Measurements from ENCODE around the gene MASTL. TPM values are rescaled to one million over a fixed set of nuclear protein-coding genes. Genes with fewer than 3 reads are reported as not detected.

MASTL gene
- total RNA-seq, result 14.7 and 22.7 TPM in 2 replicates

DNA sequence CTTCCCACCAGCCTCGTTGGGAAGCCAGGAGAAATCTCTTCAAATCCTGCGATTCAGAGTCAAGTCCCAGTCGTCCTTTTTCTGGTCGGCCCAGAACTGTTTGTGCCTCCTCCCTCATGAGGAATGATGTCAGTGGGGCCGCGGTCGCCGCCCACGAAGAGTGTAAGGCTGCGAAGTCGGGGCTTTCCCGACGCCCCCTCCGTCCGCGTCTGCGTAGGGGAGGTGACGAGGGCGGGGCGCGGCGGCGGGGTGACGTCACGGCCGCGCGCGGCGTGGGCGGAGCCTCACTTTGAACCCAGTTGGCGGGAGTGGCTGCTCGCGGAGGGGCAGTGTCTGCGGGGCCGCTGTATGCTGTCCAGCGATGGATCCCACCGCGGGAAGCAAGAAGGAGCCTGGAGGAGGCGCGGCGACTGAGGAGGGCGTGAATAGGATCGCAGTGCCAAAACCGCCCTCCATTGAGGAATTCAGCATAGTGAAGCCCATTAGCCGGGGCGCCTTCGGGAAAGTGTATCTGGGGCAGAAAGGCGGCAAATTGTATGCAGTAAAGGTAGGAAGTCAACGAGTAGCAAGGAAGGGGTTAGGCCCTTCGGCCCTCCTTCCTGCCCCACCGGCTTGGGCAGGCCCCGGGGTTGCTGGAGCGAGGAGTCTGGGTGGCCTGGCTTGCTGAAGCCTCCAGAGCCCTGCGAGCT lies at the start of gene MASTL:
MASTL (plus strand) TSS at position 287 of the 689 bp plus-strand sequence; CDS start at position 362, 75 bp downstream.

Small RNA genes lying within 50 kb of the gene (small RNA-seq; reads per million reads assigned to genes)
- 0.85 reads per million, percentile 51 among the genes with 10 or more reads in this experiment for gene RNU2-24P
- not detected for gene RNU7-12P

Other genes starting within 250 kb of the MASTL start
- gene ANKRD26, start 54.9 kb upstream of the MASTL start, total RNA-seq, result 7.3 and 12.7 TPM in 2 replicates
- gene YME1L1, start 968 bp upstream of the MASTL start, total RNA-seq, result 73.1 and 88.0 TPM in 2 replicates
- 14.0 and 16.0 TPM in 2 replicates for gene ACBD5, start 85.4 kb downstream of the MASTL start, total RNA-seq